Epidermal melanocyte (primary cell): ENCODE measurements around the gene PSMB11.
"Not testable (repeated sequence)": the region's sequence is repeated elsewhere in the genome, so short reads cannot be mapped to it uniquely, and the experiment has no call there.

Experiments
- DNase-seq: peaks from one replicate; pipeline ENCODE4 v3.0.0; 2011; ENCODE audit warnings: low spot score; ENCODE audit not compliant: insufficient read length

Gene PSMB11, protein sequence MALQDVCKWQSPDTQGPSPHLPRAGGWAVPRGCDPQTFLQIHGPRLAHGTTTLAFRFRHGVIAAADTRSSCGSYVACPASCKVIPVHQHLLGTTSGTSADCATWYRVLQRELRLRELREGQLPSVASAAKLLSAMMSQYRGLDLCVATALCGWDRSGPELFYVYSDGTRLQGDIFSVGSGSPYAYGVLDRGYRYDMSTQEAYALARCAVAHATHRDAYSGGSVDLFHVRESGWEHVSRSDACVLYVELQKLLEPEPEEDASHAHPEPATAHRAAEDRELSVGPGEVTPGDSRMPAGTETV

DNA sequence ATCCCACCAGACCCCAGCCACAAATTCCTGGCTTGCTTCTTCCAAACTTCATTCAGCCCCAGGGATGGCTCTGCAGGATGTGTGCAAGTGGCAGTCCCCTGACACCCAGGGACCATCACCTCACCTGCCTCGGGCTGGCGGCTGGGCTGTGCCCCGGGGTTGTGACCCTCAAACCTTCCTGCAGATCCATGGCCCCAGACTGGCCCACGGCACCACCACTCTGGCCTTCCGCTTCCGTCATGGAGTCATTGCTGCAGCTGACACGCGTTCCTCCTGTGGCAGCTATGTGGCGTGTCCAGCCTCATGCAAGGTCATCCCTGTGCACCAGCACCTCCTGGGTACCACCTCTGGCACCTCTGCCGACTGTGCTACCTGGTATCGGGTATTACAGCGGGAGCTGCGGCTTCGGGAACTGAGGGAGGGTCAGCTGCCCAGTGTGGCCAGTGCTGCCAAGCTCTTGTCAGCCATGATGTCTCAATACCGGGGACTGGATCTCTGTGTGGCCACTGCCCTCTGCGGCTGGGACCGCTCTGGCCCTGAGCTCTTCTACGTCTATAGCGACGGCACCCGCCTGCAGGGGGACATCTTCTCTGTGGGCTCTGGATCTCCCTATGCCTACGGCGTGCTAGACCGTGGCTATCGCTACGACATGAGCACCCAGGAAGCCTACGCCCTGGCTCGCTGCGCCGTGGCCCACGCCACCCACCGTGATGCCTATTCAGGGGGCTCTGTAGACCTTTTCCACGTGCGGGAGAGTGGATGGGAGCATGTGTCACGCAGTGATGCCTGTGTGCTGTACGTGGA is at the start of gene PSMB11:
PSMB11 (plus strand) TSS at position 51 of the 804 bp plus-strand sequence; CDS start at position 65, 14 bp downstream.
- DNase-seq: no peak

GRCh38 chr14:22993517-22993916 is 48.5 kb upstream of the PSMB11 start:
- DNase-seq: no peak

DNA sequence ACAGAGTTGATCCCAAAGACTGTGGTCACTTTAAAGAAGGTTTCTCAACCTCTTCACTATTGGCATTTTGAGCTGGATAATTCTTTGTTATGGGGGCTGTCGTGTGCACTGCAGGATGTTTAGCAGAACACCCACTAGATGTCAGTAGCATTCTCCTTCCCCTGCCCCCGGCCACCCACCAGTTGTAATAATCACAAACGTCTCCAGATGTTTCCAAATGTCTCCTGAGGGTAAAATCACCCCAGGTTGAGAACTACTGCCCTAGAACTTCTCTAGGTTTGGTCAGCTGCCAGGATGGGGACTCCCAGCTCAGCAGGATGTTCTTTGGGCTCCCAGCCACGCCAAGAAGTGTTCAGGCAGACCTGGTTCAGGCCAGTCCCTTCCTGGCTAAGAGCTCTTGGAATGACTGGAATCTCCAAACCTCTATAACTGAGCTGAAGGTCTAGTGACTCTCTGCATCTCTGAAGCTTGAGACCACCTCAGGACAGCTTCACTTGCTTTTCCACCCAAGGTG is 47.2 kb upstream of the PSMB11 start:
- DNase-seq: peak; percentile 56

DNA sequence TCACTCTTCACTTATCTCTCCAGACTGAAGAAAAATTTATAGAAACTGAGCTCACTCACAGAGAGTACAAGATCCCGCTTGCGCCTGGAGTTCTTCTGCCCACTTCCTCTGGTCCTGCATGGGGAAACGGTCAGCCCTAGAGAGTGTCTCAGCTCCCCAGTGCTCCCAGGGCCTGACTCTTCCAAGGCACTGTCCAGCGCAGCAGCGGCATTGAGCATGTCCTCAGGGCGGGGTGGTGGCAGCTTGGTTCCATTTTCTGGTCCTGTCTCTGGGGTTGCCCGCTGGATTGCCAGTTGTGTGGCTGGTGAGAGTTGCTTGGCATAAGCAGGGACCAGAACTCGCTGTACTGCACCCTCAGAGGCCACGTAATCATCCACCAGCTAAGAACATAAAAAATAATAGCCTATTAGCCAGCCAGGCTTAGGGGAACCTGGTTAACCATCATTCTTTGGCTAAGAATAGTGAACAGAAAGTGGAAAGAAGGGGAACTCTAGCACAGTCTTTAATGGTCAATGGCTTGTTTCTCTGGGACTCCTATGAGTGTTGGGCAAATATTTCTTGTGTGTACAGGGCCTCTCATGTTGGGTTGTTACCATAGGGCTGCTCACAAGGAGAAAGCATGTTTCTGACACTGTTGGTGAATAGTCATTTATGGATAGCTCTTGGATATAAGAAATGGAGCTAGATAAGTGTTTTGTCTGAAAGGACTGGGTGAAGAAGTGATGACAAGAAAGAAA is 46.0 kb upstream of the PSMB11 start:
- DNase-seq: no peak

GRCh38 chr14:22996768-22997654 is 45.0 kb upstream of the PSMB11 start:
- DNase-seq: no peak

- DNase-seq: no peak
Measured at GRCh38 chr14:22997676-22998323, 44.2 kb upstream of the PSMB11 start.

- no peak for DNase-seq
Measured at GRCh38 chr14:22998329-22999012, 43.5 kb upstream of the PSMB11 start.

DNA sequence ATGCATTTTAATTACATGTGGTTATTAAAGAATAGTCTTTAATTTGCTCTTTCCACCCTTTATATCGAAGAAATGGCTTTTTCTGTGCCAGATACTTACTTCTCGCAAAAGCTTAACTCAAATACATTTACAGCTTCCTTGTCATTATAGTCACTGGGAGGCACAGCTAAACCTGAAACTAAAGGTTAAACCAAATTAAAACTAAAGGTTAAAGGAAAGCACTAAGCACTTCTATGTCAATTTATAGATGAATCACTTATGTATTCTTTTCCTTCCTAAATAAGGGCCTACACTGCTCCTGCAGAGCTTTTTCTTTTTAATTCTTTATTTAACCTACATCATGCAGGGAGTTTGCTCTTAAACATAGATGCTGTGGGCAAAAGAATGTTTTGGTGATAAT is 41.2 kb upstream of the PSMB11 start:
- no peak for DNase-seq

GRCh38 chr14:23002592-23002991 is 39.4 kb upstream of the PSMB11 start:
- no peak for DNase-seq

- DNase-seq: not testable (repeated sequence)
Measured at GRCh38 chr14:23004274-23004673, 37.7 kb upstream of the PSMB11 start.

DNA sequence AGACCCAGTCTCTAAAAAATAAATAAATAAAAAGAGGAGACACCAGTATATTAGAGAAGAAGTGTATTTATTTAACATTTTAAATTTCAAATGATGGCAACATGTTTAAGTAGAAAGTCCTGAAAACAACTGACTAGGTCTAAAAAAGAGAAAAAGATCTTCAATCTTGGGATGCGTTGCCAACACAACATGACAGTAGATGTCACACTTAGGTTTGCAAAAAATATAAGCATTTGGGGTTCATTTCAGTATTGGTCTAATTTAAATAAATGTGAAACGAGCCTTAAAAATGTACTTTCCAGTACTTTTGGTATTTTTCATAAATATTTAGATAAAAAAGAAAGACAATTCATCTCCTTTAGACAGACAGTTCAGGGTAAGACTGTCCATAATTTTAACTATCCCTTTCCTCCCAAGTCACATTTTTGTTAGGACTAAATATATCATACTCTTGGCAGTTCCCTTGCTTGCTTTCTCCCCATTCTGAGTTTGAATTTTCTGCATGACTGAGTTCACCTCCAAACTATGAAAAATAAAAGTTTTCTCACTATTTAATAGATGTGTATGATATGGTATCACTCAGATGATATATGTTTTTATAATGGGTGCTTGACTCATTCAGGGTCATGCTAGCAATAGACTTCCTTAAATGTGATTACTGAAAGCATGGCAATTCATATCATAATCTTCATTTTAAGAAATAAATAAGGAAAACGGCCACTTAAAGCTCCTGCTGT is 36.4 kb upstream of the PSMB11 start:
- DNase-seq: no peak

DNA sequence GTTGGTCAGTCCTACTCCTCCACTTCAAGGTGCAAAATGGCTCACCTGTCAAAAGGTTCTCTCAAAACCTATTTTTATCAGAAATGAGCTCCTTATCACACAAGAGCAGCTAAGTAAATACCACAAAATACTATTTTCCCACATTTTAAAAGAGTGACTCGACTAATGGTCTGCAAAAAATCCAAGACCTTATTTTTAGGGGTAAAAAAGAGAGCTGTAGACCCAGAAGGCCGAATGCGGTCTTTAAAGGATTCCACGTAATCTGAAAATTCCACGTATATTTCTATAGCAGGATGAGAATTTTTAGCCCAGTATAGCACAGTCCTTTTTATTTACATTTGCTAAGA is 35.9 kb upstream of the PSMB11 start:
- no peak for DNase-seq

GRCh38 chr14:23006544-23007419 is 35.2 kb upstream of the PSMB11 start:
- peak; percentile 99 for DNase-seq

DNA sequence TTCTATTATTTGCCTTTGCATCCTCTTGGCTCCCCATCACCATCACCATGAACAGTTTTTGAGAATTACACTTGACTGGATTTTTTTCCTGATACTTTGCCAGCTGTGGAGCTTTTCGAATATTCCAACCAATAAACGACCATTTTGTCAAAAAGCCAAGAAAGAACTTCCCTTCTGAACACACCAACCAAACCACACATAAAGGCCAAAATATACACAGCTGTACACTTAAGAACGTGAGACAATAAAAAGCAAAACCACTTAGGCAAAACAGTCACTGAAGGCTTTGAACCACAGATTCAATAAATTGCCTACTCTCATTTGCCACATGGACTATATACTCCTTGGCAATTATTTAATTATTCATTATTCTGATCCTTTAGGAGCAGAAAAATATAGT is 33.2 kb upstream of the PSMB11 start:
- DNase-seq: no peak

- DNase-seq: no peak
Measured at GRCh38 chr14:23009483-23009938, 32.5 kb upstream of the PSMB11 start.

- DNase-seq: peak; percentile 60
Measured at GRCh38 chr14:23009939-23010726, 31.9 kb upstream of the PSMB11 start, which contains the start of gene C14orf93. TSS of gene C14orf93 (minus strand) at chr14:23010143. CDS start at chr14:22999023, 11,120 bp downstream.
